HepG2 (cell line): Measurements from ENCODE around the gene CTSW. TPM values are rescaled to one million over a fixed set of nuclear protein-coding genes. Genes with fewer than 3 reads are reported as not detected.
A peak's percentile ranks its signal among the peaks of the same experiment; 100 is the strongest.

Source experiments
- AGO1 ChIP-seq: fragments of 200-400 bp; formaldehyde crosslinking; IDR thresholded peaks from 2 replicates; pipeline ENCODE4 v1.6.1; 2017; ENCODE audit warnings: mild to moderate bottlenecking, low read depth, low read length, moderate library complexity; ENCODE audit not compliant: poor library complexity, severe bottlenecking
- CAMTA2 ChIP-seq: sonication (generic); formaldehyde crosslinking; IDR thresholded peaks from 2 replicates; pipeline ENCODE4 v1.4.0; 2020; ENCODE audit warnings: mild to moderate bottlenecking, missing genetic modification reagents, borderline replicate concordance
- ETV5 ChIP-seq: IDR thresholded peaks from 2 replicates; pipeline ENCODE4 v1.6.1; 2018; ENCODE audit warnings: missing biosample characterization, missing genetic modification reagents, inconsistent platforms, borderline replicate concordance
- GABPA ChIP-seq, 2 experiments: IDR thresholded peaks; 2 replicates each; pipeline ENCODE4 v1.6.1; 2011 to 2016; ENCODE audit warnings: low read depth in 2 of 2, low read length in 1 of 2, missing biosample characterization in 1 of 2, missing genetic modification characterization in 1 of 2
- GATAD1 ChIP-seq: IDR thresholded peaks from 2 replicates; pipeline ENCODE4 v1.6.1; 2016; ENCODE audit warnings: missing genetic modification reagents, missing compliant biosample characterization
- HDAC1 ChIP-seq: sonication (generic); formaldehyde crosslinking; IDR thresholded peaks from 2 replicates; pipeline ENCODE4 v1.5.1; 2020; ENCODE audit warnings: mild to moderate bottlenecking, missing genetic modification reagents
- HIVEP1 ChIP-seq: sonication (generic); formaldehyde crosslinking; IDR thresholded peaks from 2 replicates; pipeline ENCODE4 v1.4.0; 2020; ENCODE audit warnings: mild to moderate bottlenecking, missing genetic modification reagents
- HOXA5 ChIP-seq: sonication (generic); formaldehyde crosslinking; IDR thresholded peaks from 2 replicates; pipeline ENCODE4 v1.4.0; 2020; ENCODE audit warnings: missing genetic modification reagents
- LCORL ChIP-seq, 2 experiments: fragments of 450-650 bp in 1 of 2; sonication (generic) in 1 of 2; formaldehyde crosslinking in 1 of 2; IDR thresholded peaks; 2 replicates each; pipeline versions ENCODE4 v1.5.0 to v1.6.1; 2017 to 2020; ENCODE audit warnings: antibody characterized with exemption in 1 of 2, missing genetic modification reagents in 1 of 2
- MAZ ChIP-seq, 2 experiments: sonication (generic) in 1 of 2; formaldehyde crosslinking in 1 of 2; IDR thresholded peaks; 2 replicates each; pipeline versions ENCODE4 v1.5.0 to v1.6.1; 2012 to 2020; ENCODE audit warnings: low read depth in 2 of 2, mild to moderate bottlenecking in 2 of 2, borderline replicate concordance in 1 of 2, improper control_type of control experiment in 1 of 2, low read length in 1 of 2, missing genetic modification reagents in 1 of 2, moderate library complexity in 1 of 2
- MYC ChIP-seq: sonication (generic); formaldehyde crosslinking; IDR thresholded peaks from 2 replicates; pipeline ENCODE4 v1.9.0; 2021; ENCODE audit warnings: missing genetic modification reagents, borderline replicate concordance
- NCOR1 ChIP-seq: fragments of 200-600 bp; sonication (generic); IDR thresholded peaks from 2 replicates; pipeline ENCODE4 v1.7.0; 2017; ENCODE audit warnings: antibody characterized with exemption, low read length, borderline replicate concordance
- NFKB2 ChIP-seq: sonication (generic); formaldehyde crosslinking; IDR thresholded peaks from 2 replicates; pipeline ENCODE4 v1.4.0; 2020; ENCODE audit warnings: missing genetic modification reagents, borderline replicate concordance
- POLR2AphosphoS5 ChIP-seq: IDR thresholded peaks from 2 replicates; pipeline ENCODE4 v1.6.1; 2012; ENCODE audit warnings: low read depth, low read length
- POLR2G ChIP-seq: fragments of 200-400 bp; formaldehyde crosslinking; IDR thresholded peaks from 2 replicates; pipeline ENCODE4 v1.6.1; 2018; ENCODE audit warnings: mild to moderate bottlenecking, low read depth, low read length, moderate library complexity
- RBFOX2 ChIP-seq: fragments of 200-400 bp; formaldehyde crosslinking; IDR thresholded peaks from 2 replicates; pipeline ENCODE4 v1.6.1; 2017; ENCODE audit warnings: low read depth, mild to moderate bottlenecking, low read length
- RFXAP ChIP-seq: sonication (generic); formaldehyde crosslinking; IDR thresholded peaks from 2 replicates; pipeline ENCODE4 v1.4.0; 2020; ENCODE audit warnings: missing genetic modification reagents, borderline replicate concordance
- SAP130 ChIP-seq: IDR thresholded peaks from 2 replicates; pipeline ENCODE4 v1.6.1; 2016; ENCODE audit warnings: low read depth
- TBP ChIP-seq: sonication (generic); formaldehyde crosslinking; IDR thresholded peaks from 2 replicates; pipeline ENCODE4 v1.5.0; 2020; ENCODE audit warnings: missing genetic modification reagents
- THAP11 ChIP-seq: IDR thresholded peaks from 2 replicates; pipeline ENCODE4 v1.6.1; 2016; ENCODE audit warnings: missing biosample characterization, missing genetic modification reagents
- ZNF350 ChIP-seq: sonication (generic); formaldehyde crosslinking; IDR thresholded peaks from 2 replicates; pipeline ENCODE4 v1.4.0; 2020; ENCODE audit warnings: mild to moderate bottlenecking, low read depth, missing genetic modification reagents, borderline replicate concordance
- ZNF451 ChIP-seq: sonication (generic); formaldehyde crosslinking; IDR thresholded peaks from 2 replicates; pipeline ENCODE4 v1.5.0; 2020; ENCODE audit warnings: mild to moderate bottlenecking, missing genetic modification reagents
- ZNF556 ChIP-seq: sonication (generic); formaldehyde crosslinking; IDR thresholded peaks from 2 replicates; pipeline ENCODE4 v1.4.0; 2020; ENCODE audit warnings: mild to moderate bottlenecking, missing genetic modification reagents, borderline replicate concordance
- ZNF7 ChIP-seq: IDR thresholded peaks from 2 replicates; pipeline ENCODE4 v1.6.1; 2016; ENCODE audit warnings: missing biosample characterization, missing genetic modification reagents
- ZNF782 ChIP-seq: sonication (generic); formaldehyde crosslinking; IDR thresholded peaks from 2 replicates; pipeline ENCODE4 v1.4.0; 2020; ENCODE audit warnings: missing genetic modification reagents, mild to moderate bottlenecking, borderline replicate concordance
- polyA plus RNA-seq, 8 experiments: library from polyadenylated mRNA; depleted of rRNA in 3 of 8; stranded (reverse) in 7 of 8; unstranded in 1 of 8; fragments of >200 nt; fragmentation: Illumina TruSeq in 4 of 8; extraction: Trizol in 4 of 8; gene quantifications; 2 replicates each; pipeline versions ENCODE4 v1.2.1 to v1.2.3, GENCODE V29; 2011 to 2016; ENCODE audit warnings: low read depth in 4 of 8, missing spikeins in 1 of 8, mixed read lengths in 1 of 8; ENCODE audit not compliant: insufficient read depth in 1 of 8
- total RNA-seq, 5 experiments: library from RNA; depleted of rRNA; stranded (reverse); fragments of >200 nt; fragmentation: Illumina TruSeq; extraction: Trizol; gene quantifications; 2 replicates each; pipeline ENCODE4 v1.2.3, GENCODE V29; 2016; ENCODE audit warnings: low read depth in 1 of 5
- TF ChIP-seq, protein P1 (sequence below): sonication (generic); formaldehyde crosslinking; conservative IDR thresholded peaks from 2 replicates; pipeline ENCODE4 v1.4.0; 2020; ENCODE audit warnings: missing genetic modification reagents
- TF ChIP-seq, protein P2 (sequence below): sonication (generic); formaldehyde crosslinking; IDR thresholded peaks from 2 replicates; pipeline ENCODE4 v1.5.0; 2020; ENCODE audit warnings: missing genetic modification reagents, mild to moderate bottlenecking, borderline replicate concordance

The CTSW gene
- total and polyA plus RNA-seq, 2 of the 13 experiments (the other 11 are each of a cell fraction or from before 2014, with no cell fraction given): 0.09 TPM; not detected in 1

DNA sequence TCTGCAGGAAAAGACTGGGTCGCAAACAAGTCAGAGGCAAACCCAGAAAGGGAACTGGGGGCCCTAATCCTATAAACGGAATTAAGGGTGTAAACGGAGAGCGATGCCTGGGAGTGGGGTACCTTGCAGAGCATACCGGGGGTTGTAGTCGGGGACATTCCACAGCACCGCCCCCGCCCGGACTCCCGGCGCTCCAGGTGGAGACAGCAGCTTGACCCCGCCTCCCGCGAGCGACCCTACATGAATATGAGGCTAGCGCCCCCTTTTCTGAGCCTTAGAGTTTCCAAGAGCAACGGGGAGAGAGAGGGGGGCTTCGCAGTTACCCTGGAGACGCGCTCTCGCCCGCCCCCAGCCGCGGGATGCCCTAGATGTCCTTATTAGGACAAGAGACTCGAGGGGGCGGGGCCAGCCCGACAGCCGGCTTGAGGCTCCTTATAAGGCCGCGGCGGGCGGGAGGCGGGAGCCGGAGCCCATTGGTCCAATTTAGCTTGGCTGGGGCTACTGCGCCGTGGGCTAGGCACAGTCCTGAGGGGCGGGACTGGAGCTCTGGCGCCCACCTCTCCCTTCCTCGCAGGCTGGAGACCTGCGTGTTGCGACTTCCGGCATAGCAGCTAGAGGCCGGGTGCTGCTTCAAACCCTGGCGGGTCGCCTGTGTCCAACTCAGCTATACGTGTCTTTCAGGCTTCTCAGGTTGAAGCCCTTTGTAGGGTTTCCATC is 20.4 kb upstream of the CTSW start (continued):
- TF ChIP-seq ZNF451 (CRISPR knock-in tag) (no peak), LCORL (IDR thresholded peaks at IDR 0.05) (no peak), LCORL (CRISPR knock-in tag; IDR thresholded peaks at IDR 0.05) (peak; percentile 45; the same call in 1 of the 2 replicates), ZNF7 (no peak), MYC (CRISPR knock-in tag) (peak; percentile 42; the same call in 1 of the 2 replicates), POLR2G (peak; percentile 80), NFKB2 (CRISPR knock-in tag) (peak; percentile 46; the same call in 1 of the 2 replicates), GATAD1 (CRISPR knock-in tag) (peak; percentile 67), GABPA (IDR thresholded peaks at IDR 0.05; ENCODE audit: low read depth, low read length) (no peak), GABPA (CRISPR knock-in tag; IDR thresholded peaks at IDR 0.05; ENCODE audit: low read depth) (peak; percentile 85), CAMTA2 (no peak), HIVEP1 (CRISPR knock-in tag) (0 out of 2 replicates have a peak, but pooled peaks have one; percentile 10), AGO1 (peak; percentile 82), POLR2AphosphoS5 (peak; percentile 82), TBP (CRISPR knock-in tag) (no peak), ZNF556 (CRISPR knock-in tag) (0 out of 2 replicates have a peak, but pooled peaks have one; percentile 61), ZNF782 (CRISPR knock-in tag) (peak; percentile 77; the same call in 1 of the 2 replicates), ZNF350 (CRISPR knock-in tag) (0 out of 2 replicates have a peak, but pooled peaks have one; percentile 9), RBFOX2 (peak; percentile 68), ETV5 (peak; percentile 82), NCOR1 (peak; percentile 39; the same call in 1 of the 2 replicates), MAZ (IDR thresholded peaks at IDR 0.05; ENCODE audit: borderline replicate concordance, low read depth, low read length) (0 out of 2 replicates have a peak, but pooled peaks have one; percentile 81), MAZ (CRISPR knock-in tag; IDR thresholded peaks at IDR 0.05; ENCODE audit: low read depth) (peak; percentile 30), HDAC1 (CRISPR knock-in tag) (0 out of 2 replicates have a peak, but pooled peaks have one; percentile 30), SAP130 (CRISPR knock-in tag) (peak; percentile 85), HOXA5 (CRISPR knock-in tag) (0 out of 2 replicates have a peak, but pooled peaks have one; percentile 13), RFXAP (CRISPR knock-in tag) (peak; percentile 41; the same call in 1 of the 2 replicates), THAP11 (peak; percentile 79)
- TF ChIP-seq, protein P1, sequence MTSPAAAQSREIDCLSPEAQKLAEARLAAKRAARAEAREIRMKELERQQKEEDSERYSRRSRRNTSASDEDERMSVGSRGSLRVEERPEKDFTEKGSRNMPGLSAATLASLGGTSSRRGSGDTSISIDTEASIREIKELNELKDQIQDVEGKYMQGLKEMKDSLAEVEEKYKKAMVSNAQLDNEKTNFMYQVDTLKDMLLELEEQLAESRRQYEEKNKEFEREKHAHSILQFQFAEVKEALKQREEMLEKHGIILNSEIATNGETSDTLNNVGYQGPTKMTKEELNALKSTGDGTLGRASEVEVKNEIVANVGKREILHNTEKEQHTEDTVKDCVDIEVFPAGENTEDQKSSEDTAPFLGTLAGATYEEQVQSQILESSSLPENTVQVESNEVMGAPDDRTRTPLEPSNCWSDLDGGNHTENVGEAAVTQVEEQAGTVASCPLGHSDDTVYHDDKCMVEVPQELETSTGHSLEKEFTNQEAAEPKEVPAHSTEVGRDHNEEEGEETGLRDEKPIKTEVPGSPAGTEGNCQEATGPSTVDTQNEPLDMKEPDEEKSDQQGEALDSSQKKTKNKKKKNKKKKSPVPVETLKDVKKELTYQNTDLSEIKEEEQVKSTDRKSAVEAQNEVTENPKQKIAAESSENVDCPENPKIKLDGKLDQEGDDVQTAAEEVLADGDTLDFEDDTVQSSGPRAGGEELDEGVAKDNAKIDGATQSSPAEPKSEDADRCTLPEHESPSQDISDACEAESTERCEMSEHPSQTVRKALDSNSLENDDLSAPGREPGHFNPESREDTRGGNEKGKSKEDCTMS (CRISPR knock-in tag): no peak
- TF ChIP-seq, protein P2, sequence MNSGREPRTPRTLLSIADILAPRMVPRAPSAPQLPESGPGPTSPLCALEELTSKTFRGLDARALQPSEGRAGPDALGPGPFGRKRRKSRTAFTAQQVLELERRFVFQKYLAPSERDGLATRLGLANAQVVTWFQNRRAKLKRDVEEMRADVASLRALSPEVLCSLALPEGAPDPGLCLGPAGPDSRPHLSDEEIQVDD: no peak
